Pancreas (tissue), 10 donors: ENCODE data around the gene INS. TPM values are rescaled to one million over a fixed set of nuclear protein-coding genes. Genes with fewer than 3 reads are reported as not detected.
"Not testable (repeated sequence)": the region's sequence is repeated elsewhere in the genome, so short reads cannot be mapped to it uniquely, and the experiment has no call there.

Experiments used
- ATAC-seq, 4 donors: fragments of 200-7000 bp; cut with Tn5 transposase; one replicate each; pipeline versions ENCODE4 v1.8.0 to v1.9.1; 2020; ENCODE audit warnings: mild to moderate bottlenecking in 4 of 4, moderate library complexity in 4 of 4
- DNase-seq, 6 donors: peaks; one replicate each; pipeline ENCODE4 v3.0.0-alpha.2; 2020
- FAIRE-seq: peaks from 2 replicates; lab custom pipeline; 2012; peaks lifted over from hg19 to GRCh38; lab: Jason Lieb, UNC
- H3K27ac ChIP-seq, 4 donors: fragments of 200-600 bp; sonication (generic); 1 replicate in 3 of 4; 2 replicates in 1 of 4; pipeline versions ENCODE4 v1.5.0 to v1.8.0; 2020
- H3K27me3 ChIP-seq, 4 donors: fragments of 200-600 bp; one replicate each; pipeline ENCODE4 v1.8.0; 2021
- H3K36me3 ChIP-seq, 3 donors: fragments of 200-600 bp; sonication (generic) in 1 of 3; one replicate each; pipeline versions ENCODE4 v1.5.0 to v1.8.0; 2020 to 2021
- H3K4me1 ChIP-seq, 3 donors: fragments of 200-600 bp; one replicate each; pipeline ENCODE4 v1.8.0; 2021
- H3K4me3 ChIP-seq, 4 donors: fragments of 200-600 bp; sonication (generic) in 2 of 4; one replicate each; pipeline versions ENCODE4 v1.5.0 to v1.8.0; 2020 to 2021
- H3K9me3 ChIP-seq, 4 donors: fragments of 200-600 bp; one replicate each; pipeline ENCODE4 v1.8.0; 2021
- WGBS, 2 donors: extraction: QIAGEN DNeasy Blood & Tissue Kit; methylation state at CpG; one replicate each; pipeline ENCODE4 v1.1.7; 2013; 5-methylcytosine and 5-hydroxymethylcytosine counted together
- intact Hi-C, 3 donors: fragments of 100-400 bp; cut with DNase I; formaldehyde crosslinking; loops; one replicate each; pipeline versions ENCODE4 v1.11.1 to v1.14.2; 2022
- polyA plus RNA-seq, 2 donors: library from polyadenylated mRNA; stranded (reverse); fragments of 200-250 nt; gene quantifications; one replicate each; pipeline ENCODE4 v1.2.3, GENCODE V29; 2013
- total RNA-seq, 6 donors: library from RNA; stranded (reverse); fragmentation: NEBNext Ultra II Directional in 4 of 6; extraction: Animal tissue kit (Norgen Biotek cat#: 25700) in 4 of 6; gene quantifications; one replicate each; pipeline versions ENCODE4 v1.2.1 to v1.2.4, GENCODE V29; 2021 to 2023
- TF ChIP-seq, protein P1 (sequence below), 4 donors: fragments of 200-600 bp; sonication (generic) in 3 of 4; IDR thresholded peaks; one replicate each; pipeline versions ENCODE4 v1.5.0 to v1.8.0; 2021; ENCODE audit warnings: antibody characterized with exemption in 4 of 4
- donor health status: healthy with polysubstance abuse.
- donor health status: DM: no; HTN: no; CAD: no; lungs with moderate emphysema.
- donor health status: DM: no; HTN: no; CAD: no.
- donor health status: control.
- donor health status: control.
- donor health status: Bipolar disorder and iron deficiency.
- donor health status: DM: yes; HTN: yes; CAD: no.
- donor health status: DM: no; HTN: no; CAD: no.
- donor health status: DM: no; HTN: no; CAD: no.
- donor health status: DM: yes; HTN: yes; CAD: no.

INS gene
- total and polyA plus RNA-seq, 8 donors: 1,425 to 145,342 (median 6,399) TPM

DNA sequence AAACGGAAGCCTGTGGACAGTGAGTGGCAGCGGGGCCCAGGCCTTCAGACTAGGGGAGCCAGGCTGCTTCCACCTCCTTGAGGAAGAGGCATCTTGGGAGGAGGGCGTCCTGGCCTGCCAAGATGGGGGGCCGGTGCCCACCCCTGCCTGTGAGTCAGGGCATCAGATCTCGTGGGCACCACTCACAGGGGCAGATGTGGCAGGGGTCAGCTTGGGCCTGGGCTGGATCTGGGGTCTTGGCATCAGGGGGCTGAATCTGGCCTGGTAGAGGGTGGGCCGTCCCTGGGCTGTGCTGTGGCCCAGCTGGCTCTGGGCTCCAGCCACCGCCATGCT is 34.7 kb upstream of the INS start:
- DNase-seq (peak in 1 of 6 donors; percentile 75), ATAC-seq (no peak), FAIRE-seq (no peak)
- H3K27ac ChIP-seq: no peak overlapping the region
- whole genome bisulfite sequencing, 2 donors: 72 to 80% methylated on average over 7 of the region's 7 CpGs
- H3K4me3 ChIP-seq: no peak overlapping the region
- H3K9me3 ChIP-seq: no peaks in the 10 kb centered on the region
- TF ChIP-seq, protein P1, sequence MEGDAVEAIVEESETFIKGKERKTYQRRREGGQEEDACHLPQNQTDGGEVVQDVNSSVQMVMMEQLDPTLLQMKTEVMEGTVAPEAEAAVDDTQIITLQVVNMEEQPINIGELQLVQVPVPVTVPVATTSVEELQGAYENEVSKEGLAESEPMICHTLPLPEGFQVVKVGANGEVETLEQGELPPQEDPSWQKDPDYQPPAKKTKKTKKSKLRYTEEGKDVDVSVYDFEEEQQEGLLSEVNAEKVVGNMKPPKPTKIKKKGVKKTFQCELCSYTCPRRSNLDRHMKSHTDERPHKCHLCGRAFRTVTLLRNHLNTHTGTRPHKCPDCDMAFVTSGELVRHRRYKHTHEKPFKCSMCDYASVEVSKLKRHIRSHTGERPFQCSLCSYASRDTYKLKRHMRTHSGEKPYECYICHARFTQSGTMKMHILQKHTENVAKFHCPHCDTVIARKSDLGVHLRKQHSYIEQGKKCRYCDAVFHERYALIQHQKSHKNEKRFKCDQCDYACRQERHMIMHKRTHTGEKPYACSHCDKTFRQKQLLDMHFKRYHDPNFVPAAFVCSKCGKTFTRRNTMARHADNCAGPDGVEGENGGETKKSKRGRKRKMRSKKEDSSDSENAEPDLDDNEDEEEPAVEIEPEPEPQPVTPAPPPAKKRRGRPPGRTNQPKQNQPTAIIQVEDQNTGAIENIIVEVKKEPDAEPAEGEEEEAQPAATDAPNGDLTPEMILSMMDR (IDR thresholded peaks at IDR 0.05): no peak
- peaks cover 0 to 7% (median 5%) of the 10 kb centered on the region in 3 donors for H3K4me1 ChIP-seq
- H3K27me3 ChIP-seq: no peaks in the 10 kb centered on the region
- intact Hi-C loops: loop anchor here (2.0 to 10.0 kb wide), 4 partner anchors 102 to 227 kb away; partner anchors contain the start of gene C11orf21 (in 1 of the 3)
- no peaks in the 10 kb centered on the region for H3K36me3 ChIP-seq

DNA sequence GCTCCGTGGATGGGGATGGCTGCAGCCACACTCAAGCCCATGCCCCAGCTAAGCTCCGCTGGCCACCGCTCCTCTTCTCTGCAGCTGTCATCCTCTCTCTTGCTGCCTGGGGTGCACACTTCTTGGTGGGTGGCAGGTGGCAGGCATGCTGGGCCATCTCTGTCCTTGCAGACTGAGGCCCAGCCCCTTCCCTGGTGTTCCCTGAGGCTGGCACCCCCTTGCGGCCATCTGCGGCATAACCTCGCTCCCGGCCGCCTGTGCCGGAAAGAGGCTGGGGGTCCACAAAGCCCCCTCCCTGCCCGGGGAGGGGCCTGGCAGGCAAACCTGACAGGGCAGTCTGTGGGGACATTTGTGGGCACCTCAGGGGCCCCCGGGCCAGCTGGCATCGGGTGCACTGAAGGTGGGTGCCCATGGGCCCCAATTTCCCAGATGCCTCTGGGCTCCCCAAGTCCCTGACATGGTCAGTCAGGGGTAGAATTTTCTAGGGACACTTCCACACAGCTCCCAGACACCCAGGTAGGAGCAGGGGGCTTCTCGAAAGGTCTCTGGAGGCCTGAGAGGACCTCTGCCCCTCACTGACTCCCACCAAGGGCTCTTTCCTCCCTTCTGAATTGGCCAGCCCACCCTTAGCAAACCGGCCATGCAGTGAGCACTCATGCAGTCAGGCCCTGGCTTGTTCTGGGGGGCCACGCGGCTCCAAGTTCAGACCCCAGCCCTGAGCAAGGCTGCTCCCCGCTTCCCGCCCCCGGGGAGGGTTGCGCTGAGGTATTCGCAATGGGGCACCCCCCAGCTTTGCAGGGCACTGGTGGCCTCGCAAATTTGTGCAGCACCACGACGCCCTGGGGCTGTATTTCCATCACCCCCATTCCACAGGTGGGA is 34.1 kb upstream of the INS start:
- peak in 3 of 4 donors; percentile 43 to 51 (median 48) for ATAC-seq
- intact Hi-C loops: loop anchor here in 2 of 3 donors (5.0 to 10.0 kb wide), 3 partner anchors 102 to 227 kb away; no protein-coding TSS in a partner anchor
- TF ChIP-seq, protein P1 (IDR thresholded peaks at IDR 0.05): peak; percentile 71 to 86 (median 85)
- no peak for FAIRE-seq
- H3K36me3 ChIP-seq: no peaks in the 10 kb centered on the region
- H3K4me1 ChIP-seq: peaks cover 0 to 7% (median 5%) of the 10 kb centered on the region in 3 donors
- no peak overlapping the region for H3K4me3 ChIP-seq
- no peak overlapping the region for H3K27ac ChIP-seq
- no peaks in the 10 kb centered on the region for H3K27me3 ChIP-seq
- peak in 3 of 6 donors; percentile 44 to 79 (median 74) for DNase-seq
- 48 to 58% methylated on average over 23 to 24 of the region's 24 CpGs for WGBS, 2 donors
- H3K9me3 ChIP-seq: no peaks in the 10 kb centered on the region

DNA sequence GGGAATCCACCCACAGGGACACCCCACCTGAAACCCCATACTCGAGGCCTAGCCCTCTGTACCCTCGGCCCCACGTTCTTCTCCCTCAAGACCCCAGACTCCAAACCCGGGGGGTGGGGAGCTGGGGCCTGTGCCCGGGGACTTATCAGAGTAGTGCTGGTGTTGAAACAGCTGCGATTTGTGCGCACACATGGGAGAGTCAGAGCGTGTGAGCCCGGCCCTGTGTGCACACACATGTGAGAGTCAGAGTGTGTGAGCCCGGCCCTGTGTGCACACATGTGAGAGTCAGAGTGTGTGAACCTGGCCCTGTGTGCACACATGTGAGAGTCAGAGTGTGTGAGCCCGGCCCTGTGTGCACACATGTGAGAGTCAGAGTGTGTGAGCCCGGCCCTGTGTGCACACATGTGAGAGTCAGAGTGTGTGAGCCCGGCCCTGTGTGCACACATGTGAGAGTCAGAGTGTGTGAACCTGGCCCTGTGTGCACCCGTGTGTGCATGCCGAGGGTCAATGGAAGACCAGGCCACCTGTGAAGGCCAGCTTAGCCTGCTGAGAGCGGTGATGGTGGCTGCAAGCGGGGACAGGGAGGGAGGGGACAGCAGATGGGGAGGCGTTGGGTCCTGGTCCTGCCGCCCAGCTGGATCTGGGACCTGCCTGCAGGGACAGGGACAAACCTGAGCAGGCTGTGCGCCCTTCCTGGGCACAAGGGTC is 33.0 kb upstream of the INS start:
- not testable (repeated sequence) for FAIRE-seq, H3K4me1 ChIP-seq

DNA sequence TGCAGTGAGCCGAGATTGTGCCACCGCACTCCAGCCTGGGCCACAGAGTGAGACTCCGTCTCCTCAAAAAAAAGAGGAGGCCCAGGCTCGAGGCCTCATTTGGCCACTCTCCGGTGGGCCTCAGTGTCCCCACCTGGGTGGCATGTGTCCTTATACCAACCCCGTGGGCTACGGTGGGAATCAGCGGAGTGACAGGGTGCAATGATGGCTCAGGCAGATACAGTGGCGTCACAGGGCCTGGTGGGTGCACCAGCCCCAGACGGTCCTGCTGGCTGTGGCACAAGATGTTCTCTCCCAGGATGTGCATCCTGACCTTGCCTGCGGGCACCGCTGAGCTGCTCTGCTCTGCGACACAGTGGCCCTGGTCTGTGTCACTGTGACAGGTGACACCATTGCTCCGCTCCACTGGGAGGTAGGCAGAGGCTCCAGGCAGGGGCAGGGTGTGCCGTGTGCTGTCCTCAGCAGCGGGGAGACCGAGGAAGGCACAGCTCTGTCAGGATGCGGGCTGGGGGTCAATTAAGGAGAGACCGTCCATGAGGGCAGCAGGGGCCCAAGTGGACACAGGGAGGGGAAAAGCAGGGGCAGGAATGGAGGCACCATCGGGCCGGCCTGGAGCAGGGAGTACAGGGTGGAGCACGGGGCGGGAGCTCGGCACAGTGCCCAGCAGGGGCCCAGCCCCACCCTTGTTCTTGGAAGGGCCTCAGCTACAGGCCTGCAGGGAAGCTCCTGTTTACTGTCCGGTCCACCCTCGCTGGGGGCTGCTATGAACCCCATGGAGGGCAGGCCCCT is 32.3 kb upstream of the INS start:
- H3K9me3 ChIP-seq: no peaks in the 10 kb centered on the region
- TF ChIP-seq, protein P1 (IDR thresholded peaks at IDR 0.05): no peak
- intact Hi-C loops: loop anchor here in 1 of 3 donors (10.0 kb wide), 1 partner anchor 222 kb away; no protein-coding TSS in a partner anchor
- H3K36me3 ChIP-seq: no peaks in the 10 kb centered on the region
- FAIRE-seq: no peak
- peaks cover 0 to 7% (median 5%) of the 10 kb centered on the region in 3 donors for H3K4me1 ChIP-seq
- ATAC-seq: peak; percentile 18 to 49 (median 41)
- no peak for DNase-seq
- peak overlapping the region in 1 of 4 donors; percentile 26 for H3K27ac ChIP-seq
- WGBS, 2 donors: 72 to 74% methylated on average over 24 to 26 of the region's 26 CpGs
- H3K4me3 ChIP-seq: no peak overlapping the region
- no peaks in the 10 kb centered on the region for H3K27me3 ChIP-seq

More for the DNA sequence above, 33.0 kb upstream of the INS start:
- H3K27ac ChIP-seq: peak overlapping the region in 1 of 4 donors; percentile 26
- DNase-seq (peak in 2 of 6 donors; percentile 39 to 73), ATAC-seq (peak; percentile 13 to 52 (median 42))
- H3K9me3 ChIP-seq, H3K4me3 ChIP-seq, H3K27me3 ChIP-seq, H3K36me3 ChIP-seq: not testable (repeated sequence)
- WGBS, 2 donors: 53% methylated on average over 16 to 18 of the region's 20 CpGs
- intact Hi-C loops: loop anchor here in 1 of 3 donors (10.0 kb wide), 1 partner anchor 221 kb away; no protein-coding TSS in a partner anchor
